ENCODE data around the gene TASL. TPM values are rescaled to one million over a fixed set of nuclear protein-coding genes. Genes with fewer than 3 reads are reported as not detected.

Gene TASL
- total and polyA plus RNA-seq, 2 donors (not counting 1 experiment from before 2014, with no cell fraction given) = not detected

- Histone ChIP-seq H3K36me3 (ENCODE audit: control insufficient read depth, insufficient read depth, low read length) (no peaks in the 10 kb centered on the region), H3K27me3 (ENCODE audit: control insufficient read depth, insufficient read depth, low read length) (no peaks in the 10 kb centered on the region), H2AFZ (ENCODE audit: low read length) (no peak overlapping the region), H3K4me2 (ENCODE audit: extremely low read depth, insufficient read depth, low read length) (no peak overlapping the region), H3K4me1 (ENCODE audit: control insufficient read depth, extremely low read depth, insufficient read depth, low read length) (no peaks in the 10 kb centered on the region), H3K4me3 (replicated peaks in 1 of 4; ENCODE audit: control extremely low read depth in 1 of 4, insufficient read depth in 1 of 4, low read depth in 3 of 4, low read length in 4 of 4) (no peak overlapping the region), H4K20me1 (ENCODE audit: control insufficient read depth, extremely low read depth, insufficient read depth, low read length) (no peaks in the 10 kb centered on the region), H3K79me2 (ENCODE audit: control insufficient read depth, insufficient read depth, low read length) (no peaks in the 10 kb centered on the region), H3K9ac (ENCODE audit: insufficient read depth, low read length) (no peak overlapping the region), H3K27ac (ENCODE audit: insufficient read depth, low read length) (no peak overlapping the region), H3K9me3 (ENCODE audit: control insufficient read depth, insufficient read depth, low read depth, low read length) (no peaks in the 10 kb centered on the region)
- TF ChIP-seq EZH2 (IDR thresholded peaks at IDR 0.05; ENCODE audit: low read length, missing control alignments) (no peak), CTCF (conservative IDR thresholded peaks at IDR 0.05 in 1 of 2, IDR thresholded peaks at IDR 0.05 in 1 of 2; ENCODE audit: low read depth in 1 of 2, low read length in 2 of 2) (no peak)
- DNase-seq (ENCODE audit: low read depth in 2 of 2) = peak; percentile 90 to 91
These were observed 43.5 kb upstream of the TASL start for GRCh38 chrX:30620980-30621618.

GRCh38 chrX:30620125-30620524 lies 42.6 kb upstream of the TASL start:
- Histone ChIP-seq H3K27me3 (ENCODE audit: control insufficient read depth, insufficient read depth, low read length) (no peaks in the 10 kb centered on the region), H3K4me2 (ENCODE audit: extremely low read depth, insufficient read depth, low read length) (no peak overlapping the region), H3K27ac (ENCODE audit: insufficient read depth, low read length) (no peak overlapping the region), H3K4me1 (ENCODE audit: control insufficient read depth, extremely low read depth, insufficient read depth, low read length) (no peaks in the 10 kb centered on the region), H3K9ac (ENCODE audit: insufficient read depth, low read length) (no peak overlapping the region), H3K9me3 (ENCODE audit: control insufficient read depth, insufficient read depth, low read depth, low read length) (no peaks in the 10 kb centered on the region), H3K4me3 (replicated peaks in 1 of 4; ENCODE audit: control extremely low read depth in 1 of 4, insufficient read depth in 1 of 4, low read depth in 3 of 4, low read length in 4 of 4) (no peak overlapping the region), H4K20me1 (ENCODE audit: control insufficient read depth, extremely low read depth, insufficient read depth, low read length) (no peaks in the 10 kb centered on the region), H3K36me3 (ENCODE audit: control insufficient read depth, insufficient read depth, low read length) (no peaks in the 10 kb centered on the region), H3K79me2 (ENCODE audit: control insufficient read depth, insufficient read depth, low read length) (no peaks in the 10 kb centered on the region), H2AFZ (ENCODE audit: low read length) (no peak overlapping the region)
- no peak for TF ChIP-seq EZH2 (IDR thresholded peaks at IDR 0.05; ENCODE audit: low read length, missing control alignments)
- TF ChIP-seq CTCF (conservative IDR thresholded peaks at IDR 0.05 in 1 of 2, IDR thresholded peaks at IDR 0.05 in 1 of 2; ENCODE audit: low read depth in 1 of 2, low read length in 2 of 2) = no peak
- peak in 1 of 2 donors; percentile 48 for DNase-seq (ENCODE audit: low read depth in 2 of 2)

- Histone ChIP-seq H4K20me1 (ENCODE audit: control insufficient read depth, extremely low read depth, insufficient read depth, low read length) (no peaks in the 10 kb centered on the region), H3K27ac (ENCODE audit: insufficient read depth, low read length) (no peak overlapping the region), H2AFZ (ENCODE audit: low read length) (no peak overlapping the region), H3K4me2 (ENCODE audit: extremely low read depth, insufficient read depth, low read length) (no peak overlapping the region), H3K4me1 (ENCODE audit: control insufficient read depth, extremely low read depth, insufficient read depth, low read length) (no peaks in the 10 kb centered on the region), H3K4me3 (replicated peaks in 1 of 4; ENCODE audit: control extremely low read depth in 1 of 4, insufficient read depth in 1 of 4, low read depth in 3 of 4, low read length in 4 of 4) (no peak overlapping the region), H3K27me3 (ENCODE audit: control insufficient read depth, insufficient read depth, low read length) (no peaks in the 10 kb centered on the region), H3K9me3 (ENCODE audit: control insufficient read depth, insufficient read depth, low read depth, low read length) (no peaks in the 10 kb centered on the region), H3K79me2 (ENCODE audit: control insufficient read depth, insufficient read depth, low read length) (no peaks in the 10 kb centered on the region), H3K9ac (ENCODE audit: insufficient read depth, low read length) (no peak overlapping the region), H3K36me3 (ENCODE audit: control insufficient read depth, insufficient read depth, low read length) (no peaks in the 10 kb centered on the region)
- no peak for DNase-seq (ENCODE audit: low read depth in 2 of 2)
- TF ChIP-seq CTCF (conservative IDR thresholded peaks at IDR 0.05 in 1 of 2, IDR thresholded peaks at IDR 0.05 in 1 of 2; ENCODE audit: low read depth in 1 of 2, low read length in 2 of 2) = no peak
- no peak for TF ChIP-seq EZH2 (IDR thresholded peaks at IDR 0.05; ENCODE audit: low read length, missing control alignments)
These were observed 40.7 kb upstream of the TASL start for GRCh38 chrX:30618160-30618765.
